Natural killer cell (primary cell): ENCODE results near the gene ASCC3. TPM values are rescaled to one million over a fixed set of nuclear protein-coding genes. Genes with fewer than 3 reads are reported as not detected.
A peak's percentile ranks its signal among the peaks of the same experiment; 100 is the strongest.

Experiments
- ATAC-seq, 3 donors: fragments of 150-1000 bp in 2 of 3; fragments of 200-7000 bp in 1 of 3; cut with Tn5 transposase; 1 replicate in 1 of 3; 2 replicates in 2 of 3; pipeline ENCODE4 v1.10.0; 2021; ENCODE audit warnings: mild to moderate bottlenecking in 2 of 3, moderate library complexity in 2 of 3
- DNase-seq, 2 donors: peaks; one replicate each; pipeline versions ENCODE4 v3.0.0 to v3.0.0-alpha.2; 2013 to 2021; ENCODE audit warnings: mixed read lengths in 1 of 2
- H3K27ac ChIP-seq: one replicate; pipeline ENCODE4 v1.5.1; 2013; ENCODE audit warnings: mild to moderate bottlenecking, low read length
- H3K27me3 ChIP-seq: one replicate; pipeline ENCODE4 v1.6.1; 2013; ENCODE audit warnings: low read length; ENCODE audit not compliant: control insufficient read depth, insufficient read depth
- H3K36me3 ChIP-seq: one replicate; pipeline ENCODE4 v1.6.1; 2013; ENCODE audit warnings: low read length; ENCODE audit not compliant: control insufficient read depth, insufficient read depth
- H3K4me1 ChIP-seq: one replicate; pipeline ENCODE4 v1.6.1; 2013; ENCODE audit warnings: low read length; ENCODE audit not compliant: control insufficient read depth, insufficient read depth
- H3K4me3 ChIP-seq: one replicate; pipeline ENCODE4 v1.5.1; 2013; ENCODE audit warnings: low read length
- H3K9me3 ChIP-seq: one replicate; pipeline ENCODE4 v1.6.1; 2013; ENCODE audit warnings: low read length; ENCODE audit not compliant: control insufficient read depth, insufficient read depth
- H3K27ac Mint-ChIP-seq, 2 donors: one replicate each; pipeline ENCODE4 v1.8.0; 2022; ENCODE audit warnings: mild to moderate bottlenecking in 2 of 2, mixed read lengths in 2 of 2, moderate library complexity in 1 of 2
- H3K27me3 Mint-ChIP-seq, 2 donors: one replicate each; pipeline ENCODE4 v1.8.0; 2022; ENCODE audit warnings: low read depth in 2 of 2, mixed read lengths in 2 of 2
- H3K36me3 Mint-ChIP-seq: one replicate; pipeline ENCODE4 v1.8.0; 2022; ENCODE audit warnings: mixed read lengths
- H3K4me1 Mint-ChIP-seq, 2 donors: one replicate each; pipeline ENCODE4 v1.8.0; 2022; ENCODE audit warnings: mixed read lengths in 2 of 2
- H3K4me3 Mint-ChIP-seq: one replicate; pipeline ENCODE4 v1.8.0; 2022; ENCODE audit warnings: mild to moderate bottlenecking, moderate library complexity, mixed read lengths
- H3K9me3 Mint-ChIP-seq, 2 donors: one replicate each; pipeline ENCODE4 v1.8.0; 2022; ENCODE audit warnings: mixed read lengths in 2 of 2
- WGBS: methylation state at CpG from one replicate; pipeline ENCODE4 v1.1.7; 2013; ENCODE audit warnings: missing lambda C conversion rate; ENCODE audit not compliant: insufficient coverage; 5-methylcytosine and 5-hydroxymethylcytosine counted together
- intact Hi-C: fragments of 100-400 bp; cut with micrococcal nuclease; formaldehyde crosslinking; loops from one replicate; pipeline ENCODE4 v1.14.2; 2022
- total RNA-seq, 4 donors: library from RNA; stranded (reverse); fragments of 120-200 nt in 1 of 4; gene quantifications; one replicate each; pipeline versions ENCODE4 v1.2.3 to v1.2.4, GENCODE V29; 2013 to 2022
- TF ChIP-seq, protein P1 (sequence below): fragments of 200-600 bp; IDR thresholded peaks from one replicate; pipeline ENCODE4 v1.8.0; 2022; ENCODE audit warnings: antibody characterized with exemption

ASCC3 gene
- total RNA-seq, 3 donors from 2014 or later (not counting 1 experiment from before 2014, with no cell fraction given): 42.3 to 50.0 (median 44.1) TPM

DNA sequence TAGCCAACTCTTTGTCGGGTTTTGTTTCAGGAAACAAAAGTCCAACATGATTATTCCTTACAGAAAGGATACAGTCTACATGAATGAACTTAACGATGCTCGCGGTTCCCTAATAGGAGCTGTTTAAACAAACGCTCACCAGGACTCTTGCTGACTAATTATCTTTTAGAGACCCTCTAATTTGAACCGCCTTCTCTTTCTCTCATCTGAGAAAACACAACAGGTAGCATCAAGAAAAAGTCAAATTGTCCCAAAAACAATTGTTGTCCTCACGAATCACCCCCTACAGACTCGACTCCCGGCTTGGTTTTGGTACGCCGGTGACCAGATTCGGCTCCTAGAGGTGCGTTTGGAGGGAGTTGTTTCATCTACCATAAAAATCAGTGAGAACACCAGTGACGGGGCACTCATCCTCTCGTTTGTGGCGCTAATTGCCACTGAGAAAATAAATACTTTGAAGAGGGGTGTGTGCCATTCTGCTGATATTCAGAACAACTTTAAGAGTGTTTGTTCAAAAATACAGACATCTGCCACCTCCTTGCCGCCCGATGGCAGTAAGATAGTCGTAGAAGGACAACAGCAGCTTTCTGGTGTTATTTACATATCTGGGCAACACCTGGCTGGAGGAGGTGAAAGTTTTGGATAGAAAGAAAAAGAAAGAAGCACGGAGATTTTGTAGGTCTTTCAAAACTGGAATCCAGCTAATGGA is 415.3 kb downstream of the ASCC3 start:
- Histone ChIP-seq H3K36me3 (no peaks in the 10 kb centered on the region), H3K4me3 (no peak overlapping the region), H3K9me3 (peaks cover 23% of the 10 kb centered on the region), H3K27me3 (peaks cover 88% of the 10 kb centered on the region), H3K27ac (no peak overlapping the region), H3K4me1 (peaks cover 29% of the 10 kb centered on the region)
- Mint-ChIP-seq H3K27me3 (peaks cover 60 to 77% of the 10 kb centered on the region in 2 donors), H3K4me1 (peaks cover 18 to 20% of the 10 kb centered on the region in 2 donors), H3K9me3 (peaks cover 0 to 2% of the 10 kb centered on the region in 2 donors), H3K36me3 (peaks cover 20% of the 10 kb centered on the region), H3K4me3 (no peak overlapping the region), H3K27ac (no peak overlapping the region)
- intact Hi-C loops: no loop called here
- DNase-seq (no peak), ATAC-seq (no peak)
- 15% methylated on average over 20 of the region's 20 CpGs for WGBS
- TF ChIP-seq, protein P1, sequence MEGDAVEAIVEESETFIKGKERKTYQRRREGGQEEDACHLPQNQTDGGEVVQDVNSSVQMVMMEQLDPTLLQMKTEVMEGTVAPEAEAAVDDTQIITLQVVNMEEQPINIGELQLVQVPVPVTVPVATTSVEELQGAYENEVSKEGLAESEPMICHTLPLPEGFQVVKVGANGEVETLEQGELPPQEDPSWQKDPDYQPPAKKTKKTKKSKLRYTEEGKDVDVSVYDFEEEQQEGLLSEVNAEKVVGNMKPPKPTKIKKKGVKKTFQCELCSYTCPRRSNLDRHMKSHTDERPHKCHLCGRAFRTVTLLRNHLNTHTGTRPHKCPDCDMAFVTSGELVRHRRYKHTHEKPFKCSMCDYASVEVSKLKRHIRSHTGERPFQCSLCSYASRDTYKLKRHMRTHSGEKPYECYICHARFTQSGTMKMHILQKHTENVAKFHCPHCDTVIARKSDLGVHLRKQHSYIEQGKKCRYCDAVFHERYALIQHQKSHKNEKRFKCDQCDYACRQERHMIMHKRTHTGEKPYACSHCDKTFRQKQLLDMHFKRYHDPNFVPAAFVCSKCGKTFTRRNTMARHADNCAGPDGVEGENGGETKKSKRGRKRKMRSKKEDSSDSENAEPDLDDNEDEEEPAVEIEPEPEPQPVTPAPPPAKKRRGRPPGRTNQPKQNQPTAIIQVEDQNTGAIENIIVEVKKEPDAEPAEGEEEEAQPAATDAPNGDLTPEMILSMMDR: no peak

DNA sequence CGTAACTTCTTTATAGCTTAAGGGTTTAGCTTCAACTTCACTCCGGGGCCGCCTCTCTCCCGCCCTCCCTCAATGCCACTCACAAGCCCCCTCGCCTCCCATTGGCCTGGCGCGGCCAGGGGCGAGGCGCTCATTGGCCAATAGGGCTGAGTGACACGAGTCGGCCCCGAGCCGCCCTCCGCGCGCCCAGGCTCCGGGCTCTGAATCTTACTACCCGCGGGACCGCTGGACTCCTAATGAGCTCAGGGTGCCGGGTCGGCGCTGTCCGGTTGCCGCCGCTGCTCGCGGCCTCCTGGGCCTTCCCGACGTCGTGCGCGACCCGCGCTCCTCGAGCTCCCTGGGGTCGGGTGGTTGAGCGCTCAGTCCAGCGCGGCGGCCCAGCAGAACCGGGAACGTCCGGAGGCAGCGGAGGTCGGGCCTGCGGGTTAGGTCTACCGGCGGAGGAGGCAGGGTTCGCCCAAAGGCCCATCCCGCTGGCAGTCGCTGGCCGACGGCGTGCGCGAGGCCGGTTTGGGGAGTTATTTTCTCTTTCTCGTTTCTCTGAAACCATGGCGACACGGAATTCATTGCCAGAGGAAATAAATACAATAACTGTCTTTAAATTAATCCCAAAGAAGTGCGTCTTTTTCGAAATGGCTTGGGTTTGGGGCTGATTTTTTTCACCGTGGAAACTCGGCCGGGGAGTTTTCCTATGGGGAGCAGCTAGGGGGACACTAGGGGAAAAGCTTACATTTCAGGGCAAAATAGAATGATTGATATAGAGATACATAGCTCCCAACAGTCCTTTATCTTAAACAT is 416.0 kb downstream of the ASCC3 start, which contains the start of gene SIM1:
SIM1 (minus strand) TSS at position 19 of the 798 bp plus-strand sequence. CDS start 1,453 bp downstream, outside the sequence.
- H3K27ac Mint-ChIP-seq: no peak within 1 kb of the TSS
- intact Hi-C loops: no loop called here
- peaks cover 2% of the 10 kb centered on the region in 2 donors for H3K9me3 Mint-ChIP-seq
- H3K4me3 ChIP-seq: no peak within 1 kb of the TSS
- ATAC-seq: peak in 2 of 3 donors; percentile 29 to 41
- H3K4me3 Mint-ChIP-seq: peak within 1 kb of the TSS; percentile 21
- peaks cover 29% of the 10 kb centered on the region for H3K4me1 ChIP-seq
- WGBS: 8% methylated on average over 64 of the region's 66 CpGs
- TF ChIP-seq, protein P1: no peak
- peaks cover 91% of the 10 kb centered on the region for H3K27me3 ChIP-seq
- H3K36me3 Mint-ChIP-seq: peaks cover 25% of the 10 kb centered on the region
- H3K36me3 ChIP-seq: no peaks in the 10 kb centered on the region
- H3K4me1 Mint-ChIP-seq: peaks cover 18 to 20% of the 10 kb centered on the region in 2 donors
- H3K27me3 Mint-ChIP-seq: peaks cover 62 to 81% of the 10 kb centered on the region in 2 donors
- H3K9me3 ChIP-seq: peaks cover 23% of the 10 kb centered on the region
- no peak for DNase-seq
- no peak within 1 kb of the TSS for H3K27ac ChIP-seq

DNA sequence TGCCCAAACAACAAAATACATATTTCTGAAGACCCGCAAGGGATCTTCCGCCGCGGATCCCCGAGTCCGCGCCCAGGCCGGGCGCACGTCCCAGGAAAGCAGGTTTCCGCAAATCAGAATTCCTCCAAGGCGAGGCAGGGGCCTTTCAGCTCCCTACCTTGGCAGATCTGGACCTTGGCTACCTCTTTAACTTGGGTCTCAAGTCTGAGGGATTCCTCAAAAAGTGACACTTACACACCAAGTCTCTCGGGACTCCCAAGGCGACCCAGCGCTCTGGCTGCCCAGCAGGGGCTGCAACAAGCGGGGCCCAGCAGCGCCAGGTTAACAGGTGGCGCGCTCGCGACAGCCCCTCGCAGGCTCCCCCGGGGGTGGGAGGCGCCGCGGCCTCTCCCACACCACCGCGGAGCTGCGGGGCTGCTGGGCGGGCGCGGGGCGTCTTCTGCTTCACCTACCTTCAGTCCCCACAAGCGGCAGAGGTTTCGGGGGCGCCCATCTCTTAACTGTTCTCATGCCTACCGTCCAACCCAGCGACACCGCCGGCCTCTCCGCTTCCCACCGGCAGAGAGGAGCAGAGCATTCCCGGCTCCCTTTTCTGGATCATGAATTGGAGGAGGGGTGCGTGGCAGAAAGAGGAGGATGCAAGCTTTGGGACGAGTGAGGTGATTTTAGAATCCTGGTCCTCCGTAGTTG is 416.8 kb downstream of the ASCC3 start:
- no peak overlapping the region for H3K27ac Mint-ChIP-seq
- H3K4me3 ChIP-seq: no peak overlapping the region
- peaks cover 90% of the 10 kb centered on the region for H3K27me3 ChIP-seq
- H3K4me1 Mint-ChIP-seq: peaks cover 18 to 20% of the 10 kb centered on the region in 2 donors
- peaks cover 23% of the 10 kb centered on the region for H3K9me3 ChIP-seq
- ATAC-seq (no peak), DNase-seq (no peak)
- H3K27me3 Mint-ChIP-seq: peaks cover 63 to 81% of the 10 kb centered on the region in 2 donors
- TF ChIP-seq, protein P1: no peak
- no peak overlapping the region for H3K27ac ChIP-seq
- intact Hi-C loops: no loop called here
- H3K4me1 ChIP-seq: peaks cover 29% of the 10 kb centered on the region
- H3K36me3 ChIP-seq: no peaks in the 10 kb centered on the region
- H3K4me3 Mint-ChIP-seq: no peak overlapping the region
- H3K9me3 Mint-ChIP-seq: peaks cover 2% of the 10 kb centered on the region in 2 donors
- 17% methylated on average over 42 of the region's 46 CpGs for WGBS
- peaks cover 30% of the 10 kb centered on the region for H3K36me3 Mint-ChIP-seq
